Fibroblast of upper back skin (primary cell): Measurements from ENCODE around the gene SPIC.
"Not testable (repeated sequence)": the region's sequence is repeated elsewhere in the genome, so short reads cannot be mapped to it uniquely, and the experiment has no call there.

Experiments used
- DNase-seq: peaks from one replicate; pipeline ENCODE4 v3.0.0-alpha.2; 2013

SPIC gene

GRCh38 chr12:101474711-101475386, at the start of gene SPIC:
SPIC (plus strand) TSS chr12:101475336; CDS start chr12:101476905, 1,569 bp downstream.
- no peak for DNase-seq

- no peak for DNase-seq
These were observed 44.7 kb upstream of the SPIC start for GRCh38 chr12:101430456-101430855.

- DNase-seq = no peak
These were observed 39.0 kb upstream of the SPIC start for GRCh38 chr12:101436136-101436535.

GRCh38 chr12:101439236-101439635, 35.9 kb upstream of the SPIC start:
- DNase-seq = no peak

- no peak for DNase-seq
These were observed 33.5 kb upstream of the SPIC start for GRCh38 chr12:101441461-101442224.

- DNase-seq = no peak
These were observed 19.5 kb upstream of the SPIC start for GRCh38 chr12:101455685-101456084.

GRCh38 chr12:101459642-101460346, 15.3 kb upstream of the SPIC start:
- no peak for DNase-seq

GRCh38 chr12:101468948-101469347, 6.2 kb upstream of the SPIC start:
- no peak for DNase-seq

- no peak for DNase-seq
These were observed 4.2 kb upstream of the SPIC start for GRCh38 chr12:101470939-101471338.

- DNase-seq = not testable (repeated sequence)
These were observed 3.3 kb upstream of the SPIC start for GRCh38 chr12:101471878-101472277.

GRCh38 chr12:101474248-101474647, 888 bp upstream of the SPIC start:
- no peak for DNase-seq

- no peak for DNase-seq
These were observed 692 bp downstream of the SPIC start for GRCh38 chr12:101475751-101476305.

GRCh38 chr12:101480849-101481248, 5.7 kb downstream of the SPIC start:
- DNase-seq = no peak

GRCh38 chr12:101485021-101485420, 9.9 kb downstream of the SPIC start:
- DNase-seq = peak; percentile 25

- DNase-seq = no peak
These were observed 13.3 kb downstream of the SPIC start for GRCh38 chr12:101488469-101488868.

- DNase-seq = no peak
These were observed 15.3 kb downstream of the SPIC start for GRCh38 chr12:101490286-101490920.

- no peak for DNase-seq
These were observed 16.2 kb downstream of the SPIC start for GRCh38 chr12:101491329-101491728.

- no peak for DNase-seq
These were observed 18.4 kb downstream of the SPIC start for GRCh38 chr12:101493556-101493955.

- no peak for DNase-seq
These were observed 23.1 kb downstream of the SPIC start for GRCh38 chr12:101498252-101498651.

- no peak for DNase-seq
These were observed 26.4 kb downstream of the SPIC start for GRCh38 chr12:101501410-101501995.

GRCh38 chr12:101521136-101521535, 46.0 kb downstream of the SPIC start:
- DNase-seq = no peak

GRCh38 chr12:101527682-101528081, 52.5 kb downstream of the SPIC start:
- no peak for DNase-seq
